ENCODE measurements around the gene SATB1.
"Not testable (repeated sequence)": the region's sequence is repeated elsewhere in the genome, so short reads cannot be mapped to it uniquely, and the experiment has no call there.

SATB1 gene

DNA sequence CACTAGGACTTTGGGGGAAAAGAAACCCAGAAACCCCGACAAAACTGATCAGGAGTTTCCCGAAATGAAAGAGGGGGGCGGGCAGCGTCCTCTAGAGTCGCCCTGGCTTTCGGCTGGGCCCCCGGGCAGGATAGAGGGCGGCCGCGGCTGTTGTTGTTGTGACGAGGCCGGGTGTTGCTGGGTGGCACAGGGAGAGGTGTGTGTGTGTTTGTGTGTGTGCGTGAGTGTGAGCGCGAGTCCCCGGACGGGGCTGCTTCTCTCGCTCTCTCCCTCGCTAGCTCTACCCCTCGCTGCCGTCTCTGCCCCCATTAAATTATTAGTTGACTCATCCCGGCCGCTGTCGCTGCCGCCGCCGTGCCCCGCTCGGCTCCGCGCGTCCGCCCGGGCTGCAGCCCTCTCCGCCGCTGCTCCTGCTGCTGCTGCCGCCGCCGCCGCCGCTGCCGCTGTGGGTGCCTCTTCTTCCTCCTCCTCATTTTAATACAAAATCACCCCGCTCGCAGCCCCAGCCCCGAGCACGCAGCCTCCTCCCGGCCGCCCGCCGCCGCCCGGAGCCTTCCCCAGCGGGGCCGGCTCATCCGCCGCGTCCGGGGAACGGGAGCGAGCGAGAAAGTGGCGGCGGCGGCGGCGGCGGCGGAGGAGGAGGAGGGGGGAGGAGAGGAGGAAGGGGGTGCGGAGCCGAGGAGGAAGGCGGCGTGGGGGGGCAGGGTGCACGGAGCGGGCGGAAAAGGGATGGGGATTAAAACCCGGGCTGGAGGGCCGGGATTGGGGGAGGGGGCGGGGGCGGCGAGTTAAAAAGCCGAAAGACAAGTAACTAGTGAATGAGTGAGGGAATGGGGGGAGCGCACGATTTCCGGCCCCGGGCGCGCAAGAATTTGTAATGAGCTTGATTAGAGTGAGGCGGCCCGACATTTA is at the start of gene SATB1:
SATB1 (minus strand) TSS at position 611 of the 912 bp plus-strand sequence. CDS start 4,372 bp downstream, outside the sequence.
- no peak for DNase-seq (ENCODE audit: low read depth, low spot score)

DNA sequence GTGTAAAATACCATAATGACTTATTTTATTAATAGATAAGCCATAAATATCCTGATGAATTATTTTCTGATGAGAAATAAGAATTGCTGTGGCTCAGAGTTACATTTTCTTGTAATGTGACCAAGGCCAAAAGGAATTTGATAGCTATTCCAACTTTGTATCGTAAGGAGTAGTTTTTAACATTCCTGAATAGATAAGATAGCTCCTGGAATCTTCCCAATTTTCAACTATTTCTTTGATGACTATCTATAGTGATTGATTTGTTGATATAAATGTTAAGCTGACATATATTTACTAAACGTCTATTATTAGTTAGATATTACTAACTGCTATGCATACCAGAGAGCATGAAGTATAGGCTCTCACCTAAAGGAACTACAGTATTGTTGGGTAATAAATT is 49.1 kb upstream of the SATB1 start:
- DNase-seq (ENCODE audit: low read depth, low spot score) = no peak

DNA sequence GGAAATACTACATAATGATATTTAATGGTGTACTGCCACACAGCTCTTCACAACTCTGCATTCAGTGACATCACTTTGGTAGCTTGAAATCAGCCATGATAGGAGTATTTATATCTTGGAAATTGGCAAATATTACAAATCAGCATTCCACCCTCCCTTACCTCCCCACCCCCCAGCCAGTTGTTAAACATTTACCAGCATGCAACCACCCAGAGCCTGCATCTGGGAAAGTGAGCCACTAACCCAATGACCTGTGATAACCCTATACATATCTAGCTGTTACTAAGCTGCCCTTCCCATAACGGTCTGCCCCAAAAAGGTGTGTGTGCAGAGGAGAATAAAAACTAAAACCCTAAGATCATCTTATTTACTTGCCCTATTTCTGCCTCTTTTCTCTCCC is 44.6 kb upstream of the SATB1 start:
- DNase-seq (ENCODE audit: low read depth, low spot score) = no peak

DNA sequence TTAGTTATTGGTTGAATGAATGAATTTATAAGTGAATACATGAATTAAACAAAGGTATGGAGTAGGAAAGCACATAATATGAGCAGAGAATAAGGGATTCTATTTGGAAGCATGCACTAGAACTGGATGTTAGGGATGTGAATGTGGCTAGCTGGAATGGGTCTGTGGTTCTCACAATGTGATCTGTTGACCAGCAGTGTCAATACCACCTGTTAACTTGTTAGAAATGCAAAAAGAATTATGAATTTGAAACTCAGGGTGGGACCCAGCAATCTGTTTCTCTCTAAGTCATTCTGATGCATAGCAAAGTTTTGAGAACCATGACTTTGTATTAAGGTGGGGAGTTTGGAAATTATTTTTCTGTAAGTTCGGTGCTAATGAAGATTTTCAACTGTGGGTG is 41.0 kb upstream of the SATB1 start:
- no peak for DNase-seq (ENCODE audit: low read depth, low spot score)

DNA sequence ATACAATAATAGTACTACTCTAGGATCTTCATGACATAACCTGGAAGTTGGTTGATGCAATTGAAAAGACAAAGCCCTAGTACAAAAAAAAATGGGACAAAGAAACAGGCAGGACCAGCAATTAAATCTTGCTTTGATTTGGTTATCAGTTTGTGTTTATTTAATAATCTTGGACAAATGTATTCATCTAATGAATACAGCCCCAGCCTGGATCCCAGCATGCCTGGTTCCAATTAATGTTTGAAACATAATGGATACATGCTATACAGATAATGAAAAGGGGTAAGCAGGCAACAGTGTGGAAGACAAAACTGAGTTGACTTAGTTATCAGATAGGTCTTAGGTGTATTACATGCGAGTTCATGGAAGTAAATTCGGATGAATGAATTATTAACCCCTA is 29.6 kb upstream of the SATB1 start:
- DNase-seq (ENCODE audit: low read depth, low spot score) = no peak

DNA sequence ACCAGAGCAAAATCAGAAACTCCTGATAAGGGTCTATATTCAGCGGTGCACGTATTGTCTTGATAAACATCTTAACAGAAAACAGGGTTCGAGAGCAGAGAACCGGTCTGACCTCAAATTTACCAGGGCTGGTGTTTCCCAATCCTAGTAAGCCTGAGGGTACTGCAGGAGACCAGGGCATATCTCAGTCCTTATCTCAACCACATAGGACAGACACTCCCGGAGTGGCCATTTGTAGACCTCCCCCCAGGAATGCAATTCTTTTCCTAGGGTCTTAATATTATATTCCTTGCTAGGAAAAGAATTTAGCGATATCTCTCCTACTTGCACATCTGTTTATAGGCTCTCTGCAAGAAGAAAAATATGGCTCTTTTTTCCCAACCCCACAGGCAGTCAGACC is 24.5 kb upstream of the SATB1 start:
- DNase-seq (ENCODE audit: low read depth, low spot score) = not testable (repeated sequence)

DNA sequence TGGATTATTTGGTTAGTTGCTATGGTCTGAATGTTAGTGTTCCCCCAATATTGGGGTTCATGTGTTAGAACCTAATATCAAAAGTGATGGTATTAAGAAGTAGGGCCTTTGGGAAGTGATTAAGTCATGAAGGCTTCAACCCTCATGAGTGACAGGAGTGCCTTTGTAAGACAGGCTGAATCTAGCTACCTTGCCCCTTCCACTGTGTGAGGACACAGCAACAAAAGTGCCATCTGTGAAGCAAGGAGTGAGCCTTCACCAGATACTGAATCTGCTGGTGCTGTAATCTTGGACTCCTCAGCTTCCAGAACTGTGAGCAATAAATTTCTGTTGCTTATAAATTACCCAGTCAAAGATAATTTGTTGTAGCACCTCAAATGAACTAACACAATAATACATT is 22.6 kb upstream of the SATB1 start:
- DNase-seq (ENCODE audit: low read depth, low spot score) = no peak

DNA sequence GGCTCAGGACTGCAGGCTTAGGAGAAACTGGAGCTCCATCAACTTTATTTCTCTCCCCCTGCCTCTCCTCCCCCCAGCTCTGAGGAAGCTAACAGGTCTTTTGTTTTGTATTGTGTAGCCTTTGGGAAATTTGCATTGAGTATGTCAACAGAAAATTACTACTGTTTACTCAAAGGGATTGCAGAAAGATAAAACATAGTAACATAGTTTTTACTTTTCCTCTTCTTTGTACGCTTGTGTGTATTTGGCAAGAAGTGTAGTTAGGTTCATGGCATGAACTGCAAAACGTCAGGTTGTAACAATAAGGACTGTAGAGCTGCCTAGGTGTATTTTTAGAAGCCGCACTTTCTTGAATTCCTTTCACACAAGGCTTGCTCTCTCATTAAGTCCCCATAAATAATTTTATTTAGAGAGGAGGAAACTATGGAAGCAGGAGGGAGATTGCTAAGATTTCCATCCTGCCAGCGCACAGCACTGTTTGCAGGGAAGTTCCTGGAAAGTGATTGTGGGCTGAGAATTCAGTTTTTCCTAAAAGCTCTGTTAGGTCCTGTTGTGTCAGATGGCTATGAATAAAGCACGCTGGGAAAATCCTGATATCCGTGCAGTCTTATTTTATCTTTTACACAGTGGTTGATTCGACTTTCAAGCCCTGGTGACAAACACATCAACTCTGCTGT is 21.1 kb upstream of the SATB1 start:
- no peak for DNase-seq (ENCODE audit: low read depth, low spot score)

DNA sequence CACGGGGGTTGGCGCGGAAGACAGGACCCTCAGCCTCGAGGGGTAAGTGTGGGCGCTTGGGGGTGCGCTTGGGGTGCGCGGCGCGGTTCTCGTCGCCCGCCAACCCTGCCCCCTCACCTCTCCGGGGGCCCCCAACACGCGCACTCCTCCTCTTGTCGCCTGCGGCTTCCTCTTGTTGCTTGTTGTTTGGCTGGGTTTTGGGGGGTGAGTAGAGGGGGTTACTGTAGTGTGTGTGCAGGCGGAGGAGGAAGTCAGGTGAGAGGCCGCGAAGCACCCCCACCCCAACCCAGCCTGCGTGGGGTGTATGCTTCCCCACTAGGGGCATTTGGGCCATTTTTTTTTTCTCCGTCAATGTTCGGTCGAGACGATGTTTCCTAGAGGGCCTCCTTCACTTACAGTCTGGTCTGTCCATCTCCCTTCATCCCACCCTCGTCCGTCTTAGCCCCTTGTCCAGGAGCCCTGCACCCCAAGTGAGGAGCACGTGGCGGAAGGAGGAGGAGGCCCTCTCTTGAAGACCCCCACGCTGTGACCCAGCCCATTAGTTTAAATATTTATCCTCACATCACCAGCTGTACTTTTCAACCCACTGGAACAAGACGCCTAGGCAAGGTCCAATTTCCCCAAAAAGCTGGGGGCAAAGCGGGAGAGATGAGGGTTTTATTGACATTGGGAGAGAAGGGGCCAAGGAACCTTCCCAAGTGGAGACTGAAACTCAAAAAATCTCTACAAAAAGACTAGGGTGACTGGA is 20.4 kb upstream of the SATB1 start:
- DNase-seq (ENCODE audit: low read depth, low spot score) = no peak

DNA sequence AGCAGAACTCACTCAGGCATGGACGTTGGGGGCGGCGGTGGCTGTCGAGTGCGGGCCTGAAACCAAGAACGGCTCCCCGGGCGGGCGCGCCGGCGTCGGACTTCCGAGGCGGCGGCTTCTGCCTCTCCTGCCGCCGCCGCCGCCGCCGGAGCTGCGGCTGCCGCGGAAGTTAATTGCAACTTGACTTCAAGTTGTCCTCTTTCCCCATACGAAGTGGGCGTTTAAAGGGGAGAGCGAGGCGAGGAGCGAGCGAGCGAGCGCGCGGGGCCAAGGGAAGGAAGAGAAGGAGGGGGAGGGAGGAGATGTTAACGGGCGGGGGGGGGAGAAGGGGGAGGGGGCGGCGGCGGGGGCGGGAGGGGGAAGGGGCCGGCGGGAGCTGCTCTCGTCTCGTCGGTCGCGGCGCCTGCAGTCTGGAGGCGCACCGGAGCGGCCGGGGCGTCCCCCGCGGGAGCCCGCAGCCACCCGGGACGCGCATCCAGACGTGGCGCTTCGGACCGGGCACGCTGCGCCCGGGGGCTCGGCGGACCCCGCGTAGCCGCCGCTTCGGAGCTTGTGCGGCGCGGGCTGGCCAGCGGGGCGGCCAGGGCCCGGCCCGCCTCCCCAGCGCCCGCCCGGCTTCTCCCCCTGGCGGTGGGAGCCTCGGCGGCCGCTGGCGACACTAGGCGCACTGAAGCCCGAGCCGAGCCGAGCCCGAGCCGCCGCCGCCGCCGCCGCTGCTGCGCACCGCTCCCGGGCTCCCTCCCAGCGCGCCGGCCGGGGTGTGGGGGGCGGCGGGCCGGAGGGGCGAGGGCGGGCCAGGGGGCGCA is 19.7 kb upstream of the SATB1 start:
- no peak for DNase-seq (ENCODE audit: low read depth, low spot score)

DNA sequence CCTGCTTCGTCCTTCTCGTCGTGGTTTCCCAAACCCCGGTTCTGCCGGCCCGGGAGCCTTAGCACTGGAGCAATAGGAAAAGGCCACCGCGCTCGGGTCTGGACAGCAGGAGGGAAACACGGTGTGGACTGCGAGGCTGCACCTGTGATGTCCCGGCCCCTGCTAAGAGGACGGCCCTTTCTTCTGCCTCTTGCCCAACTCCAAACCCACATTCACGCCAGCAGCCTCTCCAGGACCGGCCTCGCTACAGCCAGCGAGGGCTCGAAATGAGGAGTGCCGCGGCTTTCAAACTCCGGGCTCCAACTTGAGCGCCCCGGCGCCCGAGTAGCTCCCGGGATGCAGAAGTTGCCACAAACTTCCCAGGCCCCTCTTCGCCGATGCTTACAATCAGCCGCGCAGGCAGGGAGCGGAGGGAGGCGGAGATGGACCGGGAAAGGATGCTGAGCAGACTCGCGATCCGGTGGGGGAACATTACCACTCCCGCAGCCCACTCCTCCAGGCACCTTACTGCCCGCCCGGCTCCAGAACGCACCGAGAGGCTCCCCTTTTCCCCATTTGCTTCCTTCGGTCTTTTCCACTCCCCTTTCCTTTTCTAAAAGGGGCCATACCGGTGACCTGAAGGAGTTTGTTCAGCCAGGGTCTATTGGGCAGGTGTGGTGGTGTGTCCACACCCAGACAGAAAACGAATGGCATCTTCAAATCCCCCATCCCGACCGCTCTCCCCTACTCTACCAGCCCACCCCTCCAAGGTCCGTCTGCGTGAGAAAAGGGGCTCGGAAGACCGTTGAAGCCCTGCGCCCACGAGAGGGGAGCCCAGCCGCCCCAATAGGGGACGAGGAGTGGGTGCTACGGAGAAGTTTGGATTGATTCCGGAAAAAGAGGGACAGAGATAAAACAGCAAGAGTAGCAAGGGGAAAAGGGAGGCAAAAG is 18.8 kb upstream of the SATB1 start:
- no peak for DNase-seq (ENCODE audit: low read depth, low spot score)

DNA sequence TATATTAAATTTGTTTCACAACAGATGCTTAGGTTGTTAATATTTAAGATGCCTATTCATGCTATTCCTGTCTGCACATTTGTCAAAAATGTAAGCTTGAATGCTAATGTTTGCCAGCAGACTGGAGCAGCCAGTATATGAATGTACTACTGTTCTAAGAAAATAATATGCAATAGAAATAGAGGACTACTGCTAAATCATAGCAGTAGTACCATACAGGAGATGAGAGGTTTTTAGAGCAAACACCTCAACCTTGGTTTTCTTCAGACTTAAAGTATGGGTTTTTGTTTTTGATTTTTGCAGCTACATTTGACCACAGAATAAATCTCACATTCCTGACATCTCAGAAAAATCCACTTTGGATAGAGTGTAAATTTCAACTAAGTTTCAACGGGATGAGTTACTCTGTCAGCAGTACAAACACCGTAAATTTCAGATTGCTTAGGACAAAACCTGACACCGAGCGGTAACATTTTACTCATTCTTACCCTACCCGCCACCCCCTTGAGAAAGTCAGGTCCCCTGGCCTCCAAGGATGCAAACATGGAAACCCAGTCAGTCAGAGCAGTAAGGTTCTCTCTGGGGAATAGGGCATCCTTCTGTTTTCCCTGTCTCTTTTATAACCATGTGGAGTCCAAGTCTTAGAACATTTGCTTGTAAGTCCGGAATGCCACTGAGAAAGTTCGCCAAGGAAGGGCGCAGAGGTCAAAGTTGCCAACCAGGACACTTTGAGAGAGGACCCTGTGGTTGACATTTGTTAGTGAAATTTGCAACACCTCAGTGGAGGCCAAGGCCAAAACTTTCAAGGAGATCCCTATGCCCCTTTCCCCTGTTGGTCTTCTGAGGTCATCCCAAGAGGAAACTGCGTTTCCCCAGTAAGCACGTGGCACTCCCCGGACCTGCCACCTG is 17.9 kb upstream of the SATB1 start:
- DNase-seq (ENCODE audit: low read depth, low spot score) = no peak

DNA sequence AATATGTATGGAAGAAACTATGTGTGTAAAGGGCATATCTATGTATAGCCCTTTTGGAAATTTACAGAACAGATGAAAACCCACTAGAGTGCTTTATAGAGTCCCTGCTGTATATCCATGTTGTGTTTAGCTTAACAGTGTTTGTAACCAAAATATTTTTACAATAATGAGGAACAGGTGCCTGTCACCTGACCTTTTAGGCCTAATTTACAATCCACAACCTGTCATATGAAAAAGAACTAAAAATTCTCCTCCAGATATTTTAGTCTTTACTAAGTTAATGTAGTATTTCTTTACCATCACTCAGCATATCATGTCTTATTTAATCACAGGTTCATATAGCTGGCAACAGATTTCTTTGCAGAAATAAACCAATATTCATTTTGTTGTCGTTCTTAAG is 16.4 kb upstream of the SATB1 start:
- DNase-seq (ENCODE audit: low read depth, low spot score) = no peak

DNA sequence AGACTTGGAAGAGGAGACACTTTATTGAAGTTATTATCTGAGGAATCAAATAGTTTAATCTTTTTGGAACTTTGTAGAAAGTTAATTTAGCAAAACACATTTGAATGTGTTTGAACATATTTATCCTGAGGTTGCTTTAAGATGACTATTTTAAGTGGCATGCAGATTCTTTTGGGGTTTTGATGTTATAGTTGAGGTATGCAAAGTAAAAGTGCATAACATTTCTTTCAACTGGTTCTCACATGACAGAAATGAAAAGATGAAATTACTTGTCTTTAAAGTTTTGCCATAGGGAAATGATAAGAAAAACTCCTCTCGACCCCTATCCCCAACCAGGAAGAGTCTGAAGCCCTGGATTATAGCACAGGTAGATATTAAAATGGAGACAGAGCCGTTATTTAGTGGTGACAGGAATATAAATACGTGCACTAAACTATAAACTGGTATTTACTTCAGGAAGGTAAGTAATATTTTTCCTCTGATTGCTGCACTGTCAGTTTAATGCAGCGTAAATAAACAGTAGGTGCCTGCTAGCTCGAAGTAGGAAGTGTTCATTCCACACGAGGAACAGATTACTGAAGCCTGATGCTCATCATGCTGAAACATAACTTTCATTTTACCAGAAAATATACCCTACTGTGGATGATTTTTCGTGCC is 15.1 kb upstream of the SATB1 start:
- no peak for DNase-seq (ENCODE audit: low read depth, low spot score)

DNA sequence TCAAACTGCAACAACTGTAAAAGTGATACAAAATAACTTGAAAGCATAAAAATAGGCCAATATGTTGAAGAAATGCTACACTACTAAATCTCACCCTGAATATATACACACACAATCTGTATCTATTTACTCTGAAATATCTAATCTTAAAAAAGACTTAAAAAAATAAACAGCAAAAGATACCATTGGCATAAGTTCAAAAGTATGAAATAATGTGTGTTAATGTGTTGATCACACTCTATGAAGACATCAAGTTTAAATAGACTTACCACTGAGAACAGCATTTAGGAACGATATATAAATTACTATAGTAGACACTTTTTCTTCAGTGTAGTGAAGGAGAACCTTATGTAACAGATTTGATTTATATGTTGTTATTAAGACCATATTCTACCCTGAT is 14.1 kb upstream of the SATB1 start:
- no peak for DNase-seq (ENCODE audit: low read depth, low spot score)

DNA sequence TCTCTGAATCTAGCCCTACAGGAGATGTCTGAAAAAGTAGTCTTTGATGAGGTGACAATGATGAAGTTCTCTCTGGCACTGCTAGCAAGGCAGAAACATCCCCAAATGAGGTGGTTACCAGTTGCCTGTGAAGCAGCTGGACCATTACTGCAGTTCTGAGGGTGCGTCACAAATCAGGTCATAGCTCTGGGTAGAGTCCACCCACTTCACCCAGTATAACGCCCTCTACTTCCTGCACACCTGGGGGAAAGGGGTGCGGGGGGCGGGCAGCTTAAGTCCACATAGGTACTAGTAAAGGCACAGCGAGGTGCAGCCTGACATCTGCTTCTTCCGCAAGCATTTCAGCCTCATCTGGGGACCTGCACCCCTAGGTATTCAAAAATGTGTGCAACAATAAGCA is 13.4 kb upstream of the SATB1 start:
- DNase-seq (ENCODE audit: low read depth, low spot score) = no peak

DNA sequence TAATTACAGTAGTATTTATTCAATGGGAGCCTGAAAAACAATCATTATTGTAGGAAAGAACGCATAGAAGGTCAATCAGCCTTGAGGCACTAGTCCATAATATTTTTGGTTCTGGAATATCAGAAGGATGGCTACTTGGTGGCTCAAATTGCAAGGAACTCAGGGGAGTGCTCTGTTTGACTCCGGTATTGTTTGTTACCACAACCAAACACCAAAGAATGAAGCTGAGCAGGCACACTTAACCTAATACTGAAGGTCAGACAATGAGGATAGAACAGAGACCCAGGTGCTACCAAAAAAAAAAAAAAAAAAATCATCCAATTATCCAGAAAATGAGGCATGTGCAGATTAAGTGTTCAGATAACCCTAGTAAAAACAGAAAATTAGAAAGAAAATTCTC is 11.1 kb upstream of the SATB1 start:
- no peak for DNase-seq (ENCODE audit: low read depth, low spot score)

DNA sequence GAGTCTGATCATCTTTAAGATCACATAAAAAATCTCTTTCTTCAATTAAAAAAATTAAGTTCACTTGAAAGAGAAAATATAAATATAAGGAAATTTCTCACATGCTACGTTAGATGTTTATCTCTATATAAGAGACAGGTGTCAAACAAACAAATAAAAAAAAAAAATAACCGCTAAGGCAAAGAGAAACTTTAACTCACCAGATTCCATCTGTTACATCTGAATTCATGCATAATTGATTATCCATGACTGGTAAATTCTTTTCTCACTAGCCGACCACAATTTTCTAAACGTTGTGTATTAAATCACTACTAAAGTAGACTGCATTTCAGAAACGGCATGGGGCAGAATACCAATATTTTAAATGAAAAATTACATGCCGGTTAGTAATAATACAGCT is 9.6 kb upstream of the SATB1 start:
- DNase-seq (ENCODE audit: low read depth, low spot score) = no peak

DNA sequence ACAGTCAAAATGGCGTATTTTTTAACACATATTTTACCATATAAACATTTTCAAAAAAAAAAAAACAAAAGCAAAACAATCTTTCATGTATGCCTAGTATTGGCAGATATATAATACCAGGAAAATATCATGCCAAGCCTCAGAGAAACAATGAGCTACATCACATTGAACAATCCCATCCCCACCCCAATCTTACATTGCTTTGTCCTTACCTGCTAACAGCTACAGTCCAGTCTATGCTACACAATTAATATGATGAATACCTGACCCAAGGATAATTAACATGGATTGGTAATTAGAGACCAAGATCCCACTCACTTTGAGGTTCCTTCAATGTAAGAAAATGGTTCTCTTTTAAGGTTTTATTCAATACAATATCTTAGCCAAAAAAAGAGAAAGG is 7.6 kb upstream of the SATB1 start:
- DNase-seq (ENCODE audit: low read depth, low spot score) = no peak

Measured in activated naive CD8-positive, alpha-beta T cell treated with anti-CD3 and anti-CD28 coated beads, Interleukin-2, amount 50 U/mL, for 16 hours (primary cell).